Hippocampal formation (tissue), 2 donors: Measurements from ENCODE around the gene LY6G6F.

Experiments used
- DNase-seq, 2 donors: peaks; one replicate each; lab custom pipeline; 2025; lab: John Stamatoyannopoulos, UW

Gene LY6G6F

DNA sequence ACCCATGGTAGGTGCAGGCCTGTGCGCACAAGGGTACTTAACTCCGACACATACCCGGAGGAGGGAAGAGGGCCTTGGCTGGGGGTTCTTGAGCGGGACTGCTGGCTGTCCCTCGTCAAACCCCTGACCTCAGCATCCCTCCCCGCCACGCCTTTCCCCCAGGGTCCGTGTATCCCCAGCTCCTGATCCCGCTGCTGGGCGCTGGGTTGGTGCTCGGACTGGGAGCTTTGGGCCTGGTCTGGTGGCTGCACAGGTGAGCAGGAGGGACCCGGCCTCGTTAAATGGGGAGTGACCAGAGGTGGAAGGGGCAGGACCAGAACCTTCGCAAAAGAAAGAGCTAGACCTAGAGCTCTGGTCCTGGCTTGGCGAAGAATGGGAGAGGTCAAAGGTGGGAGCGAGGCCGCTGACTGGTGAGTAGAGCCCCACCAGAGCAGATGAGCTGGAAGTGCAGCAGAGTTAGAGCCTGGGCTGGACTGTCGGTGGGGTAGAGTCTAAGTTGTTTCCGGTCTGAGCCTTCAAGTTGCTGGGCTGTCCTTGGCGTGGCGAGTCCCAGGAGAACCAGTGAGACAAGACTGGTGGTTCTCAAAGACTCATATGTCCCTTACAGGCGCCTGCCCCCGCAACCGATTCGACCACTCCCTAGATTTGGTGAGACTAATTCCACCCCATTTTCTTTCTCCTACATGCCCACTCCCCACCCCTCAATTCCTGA lies 17.5 kb downstream of the LY6G6F start:
- DNase-seq, result no peak

DNA sequence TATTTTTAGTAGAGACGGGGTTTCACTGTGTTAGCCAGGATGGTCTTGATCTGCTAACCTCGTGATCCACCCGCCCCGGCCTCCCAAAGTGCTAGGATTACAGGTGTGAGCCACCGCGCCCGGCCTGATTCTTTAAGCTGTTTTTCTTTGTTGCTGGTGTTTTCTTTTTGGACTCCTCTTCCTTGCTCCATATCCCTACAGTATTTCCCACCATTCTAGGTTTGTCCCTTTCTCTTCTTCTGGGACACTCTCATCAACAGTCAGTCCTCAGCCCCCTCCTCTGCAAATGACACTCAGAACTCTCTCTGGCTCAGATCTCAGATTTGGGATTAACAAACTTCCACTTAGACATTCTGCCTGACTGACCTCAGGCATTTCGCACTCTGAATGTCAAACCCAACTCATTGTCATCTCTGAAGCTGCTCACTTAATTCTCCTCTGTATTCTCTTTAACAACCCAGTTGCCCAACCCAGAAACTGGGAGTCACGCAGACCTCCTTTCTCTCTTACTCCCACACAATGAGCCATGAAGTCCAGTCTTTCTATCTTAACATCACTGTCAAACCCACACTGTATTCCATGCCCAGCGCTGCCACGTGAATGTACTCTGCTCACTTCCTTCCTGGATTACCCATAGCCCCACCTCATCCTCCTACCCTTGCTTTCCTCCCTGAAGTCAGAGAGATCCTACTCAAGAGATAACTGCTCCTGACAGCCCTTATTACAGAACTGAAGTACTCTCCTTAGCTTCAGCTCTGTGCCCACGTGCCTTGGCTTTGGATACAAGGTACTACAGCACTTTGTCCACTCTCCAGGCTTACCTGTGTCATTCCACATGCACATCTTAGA lies 19.1 kb downstream of the LY6G6F start:
- DNase-seq, result no peak

DNA sequence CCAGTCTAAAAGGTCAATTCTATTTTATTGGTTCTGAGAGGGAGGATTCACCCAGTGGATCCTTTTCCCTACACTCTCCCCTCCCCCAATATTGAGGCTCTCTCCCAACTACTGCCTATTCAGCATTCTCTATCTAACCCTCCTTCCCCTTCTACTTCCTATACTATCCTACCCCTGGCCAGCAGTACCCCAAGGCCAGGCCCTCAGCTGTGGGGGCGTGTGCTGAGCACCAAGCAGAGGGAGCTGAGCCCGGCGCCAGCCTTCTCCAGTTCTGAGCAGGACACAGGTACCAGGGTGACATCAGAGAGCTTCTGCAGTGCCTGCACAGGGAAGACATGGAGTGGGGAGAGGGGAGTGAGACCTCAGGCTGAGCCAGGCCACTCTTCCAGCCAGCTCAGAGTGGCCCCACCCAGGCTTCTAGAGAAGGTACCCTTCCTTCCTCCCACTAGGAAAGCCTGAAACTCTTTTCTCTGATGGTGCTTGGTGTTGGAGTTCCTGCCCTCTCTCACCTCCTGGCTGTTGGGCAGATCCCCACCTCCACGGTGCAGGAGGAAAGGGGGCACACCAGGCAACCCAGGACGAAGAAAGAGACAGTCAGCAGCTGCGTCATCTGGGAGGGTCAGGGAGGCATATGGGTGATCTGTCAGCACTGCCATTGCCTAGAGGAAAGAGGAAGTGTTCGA lies 20.5 kb downstream of the LY6G6F start:
- DNase-seq, result no peak

DNA sequence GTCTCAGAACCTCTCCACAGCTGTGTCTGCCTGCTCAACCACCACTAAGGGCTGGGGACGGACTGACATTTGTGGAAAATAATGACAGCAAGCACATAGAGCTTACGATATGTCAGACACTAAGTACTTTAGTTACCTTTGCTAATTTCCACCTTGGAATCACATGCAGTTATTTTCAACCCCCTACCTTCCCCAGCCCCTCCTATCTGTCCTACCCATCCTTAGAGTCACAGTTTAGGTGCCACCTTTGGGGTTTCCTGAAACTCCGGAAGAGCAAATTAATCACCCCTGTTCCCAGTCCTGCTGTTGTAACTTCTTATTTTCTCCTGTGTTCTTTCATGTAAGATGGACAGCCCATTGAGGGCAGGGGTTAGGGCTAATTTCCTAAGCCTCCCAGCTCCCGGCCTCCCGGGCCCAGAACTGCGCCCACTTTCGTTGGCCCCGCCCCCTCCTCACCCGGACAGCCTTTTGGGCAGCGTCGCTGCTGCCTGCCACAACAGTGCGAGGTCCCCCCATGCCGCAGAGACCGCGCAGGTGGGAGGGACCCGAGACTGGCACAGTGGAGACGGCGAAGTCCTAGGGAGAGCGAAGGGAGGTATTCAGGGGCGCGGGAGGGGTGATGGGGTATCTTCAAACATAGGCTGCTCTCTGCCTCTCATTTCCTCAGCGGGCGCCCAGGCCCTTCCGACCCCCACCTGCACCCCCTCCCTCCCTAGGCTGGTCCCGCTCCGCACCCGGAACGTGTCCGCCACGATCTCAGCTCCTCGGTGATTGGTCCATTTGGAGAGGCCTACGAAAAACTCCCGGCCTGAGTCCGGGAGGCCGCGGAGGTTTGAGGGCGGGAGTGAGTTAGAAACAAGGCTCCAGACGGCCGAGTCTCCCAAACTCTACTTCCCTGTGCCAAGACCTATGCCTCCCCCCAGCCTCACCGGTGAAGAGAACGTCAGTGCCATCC lies 21.3 kb downstream of the LY6G6F start:
- no peak for DNase-seq

DNA sequence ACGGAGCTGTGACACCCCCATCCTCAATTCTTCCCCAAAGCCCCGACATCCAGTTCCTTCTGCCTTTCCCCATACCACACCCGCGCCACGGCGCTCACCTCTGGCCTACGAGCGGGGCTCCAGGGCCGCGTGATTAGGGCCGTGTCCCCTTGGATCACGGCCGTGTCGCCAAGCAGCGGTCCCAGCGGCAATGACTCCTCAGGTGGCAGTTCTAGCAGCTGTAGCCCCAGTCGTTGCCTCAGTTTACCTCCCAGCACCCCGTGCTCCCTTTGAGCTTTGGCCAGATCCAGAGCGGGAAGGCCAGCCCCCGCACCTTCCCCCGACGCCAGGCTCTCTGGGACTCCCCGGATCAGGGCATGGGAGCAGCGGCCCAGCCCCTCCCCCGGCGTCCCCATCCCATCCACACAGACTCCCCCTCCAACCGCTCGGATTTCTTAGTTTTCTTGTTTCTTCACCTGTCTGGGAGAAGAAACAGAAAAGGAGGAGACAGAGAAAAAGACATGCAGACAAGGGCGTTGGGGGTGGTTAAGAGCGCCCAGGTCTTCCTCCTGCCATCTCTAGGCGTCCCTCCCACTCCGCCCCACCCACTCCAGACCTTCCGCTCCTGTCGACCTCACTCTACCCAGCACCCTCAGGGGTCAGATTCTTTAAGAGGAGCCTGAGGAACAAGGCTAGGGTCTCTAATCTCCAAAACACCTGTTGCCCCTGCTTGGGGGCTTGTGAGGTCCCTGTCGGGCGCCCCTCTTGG lies 22.3 kb downstream of the LY6G6F start, which contains the start of gene DDAH2:
Gene DDAH2 (minus strand): TSS at position 533 of the 748 bp plus-strand sequence. CDS start 138 bp downstream, at position 395.
- no peak for DNase-seq

DNA sequence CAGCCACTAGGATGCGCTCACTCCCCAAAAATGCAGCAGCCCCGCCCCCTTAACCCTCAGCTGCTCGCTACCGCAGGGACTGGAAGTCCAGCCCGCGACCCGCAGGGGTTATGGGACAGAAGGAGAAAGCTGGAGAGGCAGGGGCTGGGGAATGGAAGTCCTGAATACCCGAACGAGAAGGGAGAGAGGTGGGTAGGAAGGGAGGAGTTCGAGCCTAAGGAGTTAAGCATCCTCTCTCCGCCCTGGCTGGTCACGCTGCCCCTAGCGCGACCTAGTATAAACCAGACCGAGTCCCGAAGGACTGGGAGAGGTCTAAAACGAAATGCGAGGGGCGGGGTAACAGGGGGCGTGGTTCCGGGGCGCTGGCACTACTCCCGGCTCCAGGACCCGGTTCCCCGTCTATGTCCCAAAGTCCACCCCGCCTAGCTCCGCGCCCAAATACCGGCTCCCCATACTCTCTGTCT lies 22.9 kb downstream of the LY6G6F start:
- peak; percentile 62 to 79 for DNase-seq

DNA sequence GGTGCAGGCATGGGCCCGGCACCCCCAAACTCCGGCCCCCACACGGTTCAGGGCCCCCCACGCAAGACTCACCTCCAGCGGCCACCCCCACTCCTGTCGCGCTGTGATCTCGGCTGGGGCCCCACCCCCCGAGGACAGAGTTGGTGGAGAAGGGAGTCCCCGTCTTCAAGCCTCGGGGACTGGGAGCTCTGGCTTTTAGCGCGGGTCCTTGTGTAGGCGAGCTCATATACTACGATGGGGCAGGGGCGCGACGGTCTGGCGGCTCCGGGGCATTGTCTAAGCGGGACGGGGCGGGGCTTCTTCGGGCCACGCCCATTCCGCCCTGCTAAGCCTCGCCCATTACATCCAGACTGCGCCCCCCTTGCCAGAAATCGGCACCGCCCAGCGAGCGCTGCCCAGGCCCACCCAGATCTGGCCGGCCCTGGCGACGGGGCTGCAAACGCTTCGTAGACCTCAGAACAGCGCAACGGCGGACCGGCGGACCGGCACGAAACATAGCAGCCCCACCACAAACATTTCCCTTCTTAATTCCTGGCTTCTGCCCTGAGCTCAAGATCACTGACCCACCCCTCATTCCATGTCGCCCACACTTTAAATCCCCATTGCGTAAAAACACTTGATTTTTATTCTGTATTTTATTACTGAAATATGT lies 23.4 kb downstream of the LY6G6F start:
- DNase-seq, result peak; percentile 25 to 43

DNA sequence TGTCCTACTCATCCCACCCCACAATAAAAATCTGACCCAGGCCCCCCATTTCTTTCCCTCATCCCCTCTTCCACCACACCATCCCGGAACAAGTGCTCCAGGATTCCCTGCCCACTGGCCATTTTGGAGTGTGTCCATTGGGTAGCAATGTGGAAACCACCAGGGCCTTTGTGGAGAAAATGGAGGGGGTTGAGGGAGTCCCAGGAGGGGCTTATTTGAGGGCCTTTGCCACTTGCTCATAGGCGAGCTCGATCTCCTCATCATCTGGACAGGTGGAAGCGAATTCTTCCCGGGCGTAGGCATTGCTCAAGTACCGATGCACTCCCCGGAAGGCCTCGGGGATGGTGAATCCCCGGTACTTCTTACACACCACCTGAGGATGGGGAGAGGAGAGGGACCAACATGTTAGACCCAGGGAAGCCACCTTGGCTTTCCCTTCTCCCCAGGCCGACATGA lies 24.0 kb downstream of the LY6G6F start:
- DNase-seq, result no peak

DNA sequence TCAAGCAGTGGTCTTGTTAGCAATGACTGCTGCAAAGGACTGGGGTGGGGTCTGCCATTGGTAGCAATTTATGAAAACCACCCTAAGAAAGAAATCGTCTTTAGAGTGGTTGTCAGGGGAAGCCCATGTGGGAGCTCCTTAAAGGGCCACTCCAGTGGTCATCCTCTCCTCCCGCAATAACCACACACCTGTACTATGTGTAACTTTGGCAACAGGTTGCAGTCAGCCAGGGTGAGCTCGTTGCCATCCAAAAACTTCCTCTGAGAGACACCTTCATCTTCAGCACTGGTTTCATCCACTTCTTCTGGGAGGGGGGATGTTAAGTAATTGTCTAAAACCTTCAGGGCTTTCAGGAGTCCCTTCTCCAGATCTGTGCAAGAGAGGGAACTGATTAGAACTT lies 25.4 kb downstream of the LY6G6F start:
- DNase-seq, result no peak

DNA sequence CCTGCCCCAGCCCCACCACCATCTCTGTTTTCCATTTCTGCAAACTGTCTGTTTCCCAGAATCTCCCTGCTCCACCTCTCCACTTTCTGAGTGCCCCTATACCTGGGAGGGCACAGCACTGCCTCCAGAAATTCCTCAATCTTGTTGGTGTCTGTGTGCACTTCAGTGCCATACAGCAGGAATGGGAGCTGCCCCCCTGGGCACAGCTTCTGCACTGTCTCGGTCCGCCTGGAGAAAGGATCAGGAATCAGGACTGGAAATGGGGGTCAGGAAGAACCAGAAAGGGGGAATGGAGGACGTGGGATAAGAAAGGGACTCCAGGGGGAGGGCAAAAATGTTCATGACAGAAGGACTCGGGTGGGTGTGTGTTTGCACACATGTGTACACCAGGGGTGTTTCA lies 27.1 kb downstream of the LY6G6F start:
- DNase-seq, result no peak

DNA sequence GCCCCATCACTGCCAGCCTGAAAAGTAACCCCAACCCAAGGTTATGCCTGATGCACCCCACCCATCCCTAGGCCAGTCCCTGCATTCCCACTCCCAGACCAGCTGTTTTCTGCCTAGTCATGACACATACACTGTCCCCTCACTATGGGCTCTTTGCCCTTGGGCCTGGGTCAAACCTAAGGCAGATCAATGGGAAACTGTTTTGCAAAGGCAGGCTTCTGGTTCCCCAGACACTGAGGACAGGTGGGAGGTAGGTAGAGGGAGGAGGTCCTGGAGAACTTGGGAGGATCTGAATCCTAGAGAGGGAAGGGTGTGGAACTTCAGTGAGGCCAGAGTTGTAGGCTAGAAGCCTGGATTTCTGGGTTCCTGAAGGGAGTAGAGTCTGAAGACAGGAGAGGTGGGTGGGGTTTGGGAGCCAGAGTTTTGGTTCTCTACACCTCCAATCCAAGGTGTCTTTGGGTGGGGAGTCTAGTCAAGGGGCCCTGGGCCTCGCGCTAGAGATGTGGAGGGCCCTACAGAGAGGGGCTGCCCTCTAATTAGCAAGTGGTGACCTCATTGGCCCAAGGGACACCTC lies 27.7 kb downstream of the LY6G6F start:
- no peak for DNase-seq

DNA sequence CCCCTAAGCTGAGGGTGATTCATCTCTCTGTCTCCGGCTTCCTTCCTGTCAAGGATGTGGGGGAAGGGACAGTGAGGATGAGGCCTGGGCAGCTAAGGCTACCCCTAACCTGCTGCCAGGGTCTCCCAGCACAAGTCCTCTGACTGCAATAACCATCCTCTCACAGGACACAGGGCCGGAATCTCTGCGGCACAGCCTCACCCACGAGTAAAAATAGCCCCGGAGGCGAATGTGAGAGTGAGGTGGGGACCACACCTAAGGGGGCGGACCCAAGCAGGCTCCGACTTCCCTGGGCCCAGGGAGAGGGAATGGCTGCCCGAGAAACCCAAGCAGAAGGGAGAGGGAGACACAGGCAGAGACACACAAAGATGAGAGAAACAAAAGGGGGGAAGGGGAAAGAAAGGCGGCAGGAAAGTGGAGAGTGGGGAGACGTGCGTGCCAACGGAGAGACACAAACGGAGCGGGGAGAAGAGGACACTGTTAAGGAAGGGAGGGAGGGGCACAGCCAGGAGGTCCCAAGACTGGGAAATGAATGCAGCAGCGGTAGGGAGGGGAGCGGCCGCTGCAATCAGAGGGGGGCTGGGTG lies 28.2 kb downstream of the LY6G6F start:
- no peak for DNase-seq

DNA sequence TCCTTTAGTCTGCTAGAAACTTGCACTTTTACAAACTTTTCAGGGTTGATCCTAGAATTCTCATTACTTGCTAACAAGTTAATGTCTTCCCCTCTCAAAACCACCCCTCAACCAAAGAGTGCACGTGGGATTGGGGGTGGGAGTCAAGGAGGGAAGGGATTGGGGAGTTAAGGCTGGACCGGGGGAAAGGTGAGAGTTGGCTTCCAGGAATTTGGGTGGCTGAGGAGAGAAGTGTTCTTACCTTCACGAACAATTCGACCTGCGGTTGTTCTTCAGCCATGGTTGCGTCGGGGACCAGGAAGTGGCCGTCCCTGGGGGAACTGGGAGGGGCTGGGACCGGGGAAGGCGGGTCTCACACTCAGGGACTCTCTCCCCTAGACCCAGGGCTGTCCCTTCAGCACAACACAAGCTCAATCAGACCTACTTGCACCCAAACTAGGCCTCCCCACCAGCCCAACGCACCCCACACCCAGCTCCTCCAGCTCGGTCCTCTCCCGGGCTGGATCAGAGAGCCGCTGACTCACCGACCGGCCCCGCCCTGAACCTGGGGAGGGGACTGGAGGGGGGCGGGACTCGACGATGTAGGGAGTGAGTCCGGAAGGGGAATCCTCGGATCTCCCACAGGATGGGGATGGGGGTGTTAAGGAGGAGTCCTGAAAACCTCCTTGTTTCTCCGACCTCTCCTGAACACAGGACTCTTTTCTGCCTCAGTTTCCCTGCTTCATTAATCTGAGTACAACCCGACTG lies 29.5 kb downstream of the LY6G6F start, which contains the start of gene CLIC1:
Gene CLIC1 (minus strand): TSS at position 510 of the 747 bp plus-strand sequence. CDS start 230 bp downstream, at position 280.
- DNase-seq, result peak in 1 of 2 donors; percentile 27

DNA sequence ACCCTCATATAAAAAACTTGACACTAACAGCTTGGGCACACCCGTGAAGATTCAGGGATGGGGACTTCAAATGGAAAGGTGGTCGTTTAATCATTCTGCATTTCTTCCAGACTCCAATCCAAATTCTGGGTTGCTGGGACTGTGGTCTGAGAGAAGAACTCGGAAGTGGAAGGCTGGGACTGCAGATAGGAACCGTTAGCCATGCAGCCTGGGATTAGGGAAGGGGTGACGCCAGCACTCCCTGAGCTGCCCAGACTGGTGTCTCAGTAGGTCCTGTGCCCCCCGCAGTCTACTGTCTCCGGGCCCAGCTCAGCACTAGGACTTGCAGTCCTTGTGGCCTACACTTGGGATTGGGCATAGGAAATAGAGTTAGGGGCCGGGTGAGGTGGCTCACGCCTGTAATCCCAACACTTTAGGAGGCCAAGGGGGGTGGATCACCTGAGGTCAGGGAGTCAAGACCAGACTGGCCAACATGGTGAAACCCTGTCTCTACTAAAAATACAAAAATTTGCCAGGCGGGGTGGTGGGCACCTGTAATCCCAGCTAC lies 30.2 kb downstream of the LY6G6F start:
- no peak for DNase-seq

DNA sequence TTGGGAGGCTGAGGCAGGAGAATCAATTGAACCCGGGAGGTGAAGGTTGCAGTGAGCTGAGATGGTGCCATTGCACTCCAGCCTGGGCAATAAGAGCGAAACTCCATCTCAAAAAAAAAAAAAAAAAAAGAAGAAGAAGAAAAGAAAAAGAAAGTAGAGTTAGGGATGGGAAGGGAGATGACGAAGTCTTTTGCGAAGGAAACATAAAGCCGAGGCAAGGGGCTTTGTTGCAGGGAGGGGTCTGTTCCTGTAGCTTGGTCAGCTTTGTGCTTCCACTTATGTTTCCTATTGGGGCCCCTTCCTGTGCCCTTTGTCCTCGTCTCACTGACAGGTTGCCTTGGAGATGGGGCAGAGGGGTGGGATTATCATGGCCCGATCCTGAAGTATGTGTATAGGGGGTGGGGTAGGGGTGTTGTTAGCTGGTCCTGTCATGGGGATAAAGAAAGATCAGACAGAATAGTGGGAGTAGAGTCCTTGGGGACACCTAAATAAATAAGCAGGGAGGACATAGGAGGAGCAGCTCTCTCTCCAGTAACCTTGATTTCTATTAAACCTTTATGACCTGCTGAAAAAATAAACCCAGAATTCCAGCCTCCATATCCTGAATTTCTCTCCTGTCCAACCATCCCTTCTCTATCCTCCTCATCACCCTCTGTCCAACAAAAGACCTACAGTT lies 30.8 kb downstream of the LY6G6F start:
- DNase-seq, result no peak

DNA sequence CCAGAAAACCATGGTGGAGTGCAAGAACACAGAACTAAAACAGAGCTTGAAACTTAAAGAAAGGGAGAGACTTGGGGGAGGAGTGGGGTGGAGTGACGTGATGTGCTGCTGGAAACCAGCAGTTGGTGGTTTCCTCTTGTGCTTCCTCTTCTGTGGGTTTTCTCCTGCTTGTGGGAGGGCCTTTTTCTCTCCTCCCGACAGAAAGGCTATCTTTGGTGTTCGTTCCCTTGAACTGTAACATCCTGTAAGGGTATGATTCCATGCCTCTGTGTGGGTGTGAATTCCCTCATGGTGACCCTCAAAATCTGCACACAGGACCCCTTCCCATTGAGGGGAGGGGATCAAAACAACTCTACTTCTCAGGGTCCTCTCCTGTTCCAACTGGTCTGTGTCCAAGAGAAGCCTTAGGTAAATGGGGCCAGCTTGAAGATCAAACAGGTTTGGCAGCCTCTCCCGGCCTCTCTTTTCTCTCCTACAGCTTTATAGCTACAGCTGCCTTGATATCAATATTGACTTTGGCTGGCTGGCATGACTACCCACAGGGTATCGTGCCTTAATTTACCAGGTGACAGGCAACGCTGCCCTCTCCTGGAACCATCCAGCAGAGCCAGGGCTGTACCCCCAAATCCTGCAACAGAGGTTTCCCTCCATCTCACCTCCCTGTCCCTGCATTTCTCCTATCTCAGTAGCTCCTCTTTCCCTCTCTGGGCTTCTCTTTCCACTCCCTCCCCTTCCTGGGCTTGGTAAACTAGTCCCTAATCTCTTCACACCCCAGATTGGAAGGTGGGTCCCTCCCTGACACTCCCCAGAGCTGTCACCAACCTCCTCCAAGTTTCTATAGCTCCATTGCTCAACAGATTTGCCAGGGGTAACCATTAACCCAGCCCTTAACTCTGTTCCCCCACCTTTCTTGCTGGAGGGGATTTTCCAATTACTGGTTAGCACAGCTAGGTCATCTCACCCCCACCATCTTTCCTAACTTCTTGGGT lies 31.6 kb downstream of the LY6G6F start:
- DNase-seq, result peak; percentile 13 to 34
